Measurements from ENCODE around the gene ZNHIT2.

ZNHIT2 gene

GRCh38 chr11:65117206-65118096 is at the start of gene ZNHIT2:
ZNHIT2 (minus strand) TSS chr11:65117701; CDS start chr11:65117653, 48 bp downstream.
- Histone ChIP-seq H3K36me3 (peaks cover 34 to 57% (median 49%) of the 10 kb centered on the region in 11 experiments), H3K27ac (peak within 1 kb of the TSS; percentile 74 to 90 (median 87)), H3K9ac (peak within 1 kb of the TSS; percentile 88 to 99 (median 93)), H4K20me1 (peaks cover 0 to 65% (median 38%) of the 10 kb centered on the region in 11 experiments; a peak in 16 of 22 replicates), H3K4me2 (peak within 1 kb of the TSS; percentile 91 to 100 (median 98)), H3K9me3 (replicated peaks in 1 of 11) (no peaks in the 10 kb centered on the region), H3K4me3 (peak within 1 kb of the TSS; percentile 73 to 94 (median 87)), H3K4me1 (peaks cover 54 to 81% (median 67%) of the 10 kb centered on the region in 10 experiments), H3K27me3 (no peaks in the 10 kb centered on the region)
- TF ChIP-seq Cebpa-rat (IDR thresholded peaks at IDR 0.05), result peak in 9 of 11 experiments; percentile 48 to 89 (median 72); a peak in 15 of 22 replicates

DNA sequence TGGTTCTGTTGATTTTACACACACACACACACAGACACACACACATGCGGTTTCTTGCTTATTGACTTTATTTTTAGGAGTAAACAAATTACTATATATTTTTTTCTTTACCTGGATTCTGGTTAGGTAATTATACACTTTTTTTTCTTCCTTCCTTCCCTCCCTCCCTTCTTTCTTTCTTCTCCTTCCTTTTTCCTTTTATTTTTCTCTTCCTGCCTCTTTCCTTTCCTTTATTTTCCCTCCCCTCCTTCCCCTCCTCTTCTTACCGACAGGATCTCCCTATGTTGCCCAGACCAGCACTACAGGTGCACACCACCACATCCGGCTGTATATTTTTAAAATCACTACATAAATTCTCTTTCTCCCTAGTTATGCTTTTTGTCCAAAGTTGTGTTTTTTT is 49.4 kb upstream of the ZNHIT2 start:
- H4K20me1 ChIP-seq, result no peaks in the 10 kb centered on the region
- peaks cover 9 to 25% (median 18%) of the 10 kb centered on the region in 10 experiments for H3K4me1 ChIP-seq
- TF ChIP-seq Cebpa-rat (IDR thresholded peaks at IDR 0.05), result no peak
- H3K27me3 ChIP-seq, result no peaks in the 10 kb centered on the region
- H3K27ac ChIP-seq, result no peak overlapping the region
- H3K4me3 ChIP-seq, result no peak overlapping the region
- H3K36me3 ChIP-seq, result no peaks in the 10 kb centered on the region
- no peak overlapping the region for H3K4me2 ChIP-seq
- H3K9ac ChIP-seq, result no peak overlapping the region
- no peaks in the 10 kb centered on the region for H3K9me3 ChIP-seq (replicated peaks in 1 of 11)

DNA sequence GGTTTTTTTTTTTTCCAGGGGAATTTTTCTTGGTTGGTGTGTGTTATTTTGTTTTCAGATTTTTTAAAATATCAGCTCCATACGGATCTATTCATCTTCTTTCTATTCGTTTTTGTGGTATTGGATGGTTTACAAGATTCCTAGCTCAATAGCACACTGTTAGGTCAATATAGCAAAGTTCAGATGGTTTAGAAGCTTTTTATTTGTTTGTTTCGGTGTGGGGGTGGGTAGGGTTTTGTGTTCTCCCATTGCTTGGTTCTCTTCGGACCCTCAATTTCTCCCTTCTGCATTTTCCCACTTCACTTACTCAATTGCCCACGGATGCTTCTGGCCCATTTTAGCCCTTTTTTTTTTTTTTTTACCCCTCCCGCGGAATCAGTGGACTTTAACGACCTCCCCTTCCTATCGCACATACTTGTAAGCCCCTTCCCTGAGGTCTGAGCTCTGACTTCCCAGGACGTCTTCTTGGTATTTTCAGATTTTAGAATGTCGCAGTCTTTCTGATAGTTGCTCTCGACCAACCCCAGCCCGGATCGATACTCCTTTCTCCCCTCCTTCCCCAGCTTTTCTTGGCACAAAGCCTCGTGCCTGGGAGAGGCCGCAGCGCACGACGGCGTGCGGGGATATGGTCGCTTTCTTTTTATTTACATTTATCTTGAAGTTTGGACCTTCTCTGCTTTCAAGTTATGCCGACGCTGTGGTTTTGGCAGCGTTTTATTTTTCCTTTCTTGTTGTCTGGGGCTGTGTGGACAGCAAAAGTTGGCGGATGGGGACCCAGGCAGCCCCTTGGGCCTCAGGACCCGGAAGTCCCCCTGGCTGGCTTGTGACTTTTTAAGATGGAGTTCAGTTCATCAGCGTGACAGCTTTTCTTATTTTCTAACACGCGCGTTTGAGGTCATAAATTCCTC is 48.2 kb upstream of the ZNHIT2 start:
- no peaks in the 10 kb centered on the region for H3K36me3 ChIP-seq
- H3K4me1 ChIP-seq, result peaks cover 9 to 19% (median 17%) of the 10 kb centered on the region in 10 experiments
- H3K27ac ChIP-seq, result no peak overlapping the region
- H4K20me1 ChIP-seq, result no peaks in the 10 kb centered on the region
- no peaks in the 10 kb centered on the region for H3K27me3 ChIP-seq
- H3K9ac ChIP-seq, result no peak overlapping the region
- no peak overlapping the region for H3K4me3 ChIP-seq
- TF ChIP-seq Cebpa-rat (IDR thresholded peaks at IDR 0.05), result no peak
- no peak overlapping the region for H3K4me2 ChIP-seq
- H3K9me3 ChIP-seq (replicated peaks in 1 of 11), result no peaks in the 10 kb centered on the region

- no peaks in the 10 kb centered on the region for H3K36me3 ChIP-seq
- no peak overlapping the region for H3K4me3 ChIP-seq
- H3K27ac ChIP-seq, result no peak overlapping the region
- H3K9me3 ChIP-seq (replicated peaks in 1 of 11), result no peaks in the 10 kb centered on the region
- TF ChIP-seq Cebpa-rat (IDR thresholded peaks at IDR 0.05), result no peak
- peaks cover 0 to 4% (median 2%) of the 10 kb centered on the region in 10 experiments; a peak in 12 of 20 replicates for H3K4me1 ChIP-seq
- no peak overlapping the region for H3K4me2 ChIP-seq
- no peak overlapping the region for H3K9ac ChIP-seq
- H4K20me1 ChIP-seq, result no peaks in the 10 kb centered on the region
- H3K27me3 ChIP-seq, result no peaks in the 10 kb centered on the region
These were observed 46.2 kb upstream of the ZNHIT2 start for GRCh38 chr11:65163684-65164083.

- Histone ChIP-seq H4K20me1 (no peaks in the 10 kb centered on the region), H3K4me2 (no peak overlapping the region), H3K9me3 (replicated peaks in 1 of 11) (no peaks in the 10 kb centered on the region), H3K4me1 (no peaks in the 10 kb centered on the region), H3K27ac (no peak overlapping the region), H3K4me3 (no peak overlapping the region), H3K36me3 (no peaks in the 10 kb centered on the region), H3K27me3 (no peaks in the 10 kb centered on the region), H3K9ac (no peak overlapping the region)
- no peak for TF ChIP-seq Cebpa-rat (IDR thresholded peaks at IDR 0.05)
These were observed 43.1 kb upstream of the ZNHIT2 start for GRCh38 chr11:65160643-65161042.

- TF ChIP-seq Cebpa-rat (IDR thresholded peaks at IDR 0.05), result no peak
- no peak overlapping the region for H3K4me2 ChIP-seq
- no peaks in the 10 kb centered on the region for H3K4me1 ChIP-seq
- H4K20me1 ChIP-seq, result no peaks in the 10 kb centered on the region
- H3K4me3 ChIP-seq, result no peak overlapping the region
- no peaks in the 10 kb centered on the region for H3K36me3 ChIP-seq
- no peaks in the 10 kb centered on the region for H3K9me3 ChIP-seq (replicated peaks in 1 of 11)
- H3K9ac ChIP-seq, result no peak overlapping the region
- H3K27ac ChIP-seq, result no peak overlapping the region
- H3K27me3 ChIP-seq, result no peaks in the 10 kb centered on the region
These were observed 41.5 kb upstream of the ZNHIT2 start for GRCh38 chr11:65159012-65159411.

GRCh38 chr11:65157336-65157735 is 39.8 kb upstream of the ZNHIT2 start:
- Histone ChIP-seq H3K4me2 (no peak overlapping the region), H4K20me1 (no peaks in the 10 kb centered on the region), H3K27me3 (no peaks in the 10 kb centered on the region), H3K9ac (no peak overlapping the region), H3K4me3 (no peak overlapping the region), H3K4me1 (peaks cover 0 to 11% (median under 1%) of the 10 kb centered on the region in 10 experiments; a peak in 8 of 20 replicates), H3K27ac (no peak overlapping the region), H3K9me3 (replicated peaks in 1 of 11) (no peaks in the 10 kb centered on the region), H3K36me3 (no peaks in the 10 kb centered on the region)
- no peak for TF ChIP-seq Cebpa-rat (IDR thresholded peaks at IDR 0.05)

DNA sequence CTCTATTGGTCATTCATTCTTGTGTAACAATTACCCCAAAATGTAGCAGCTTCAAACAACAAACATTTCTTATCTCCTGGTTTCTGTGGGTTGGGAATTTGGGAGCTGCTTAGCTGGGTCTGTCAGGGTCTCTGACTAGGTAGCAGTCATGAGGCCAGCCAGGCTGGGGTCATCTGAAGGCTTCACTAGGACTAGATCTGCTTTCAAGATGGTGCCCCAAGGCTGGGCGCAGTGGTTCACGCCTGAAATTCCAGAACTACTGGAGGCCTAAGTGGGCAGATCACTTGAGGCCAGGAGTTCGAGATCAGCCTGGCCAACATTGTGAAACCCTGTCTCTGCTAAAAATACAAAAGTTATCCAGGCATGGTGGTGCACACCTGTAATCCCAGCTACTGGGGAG is 39.4 kb upstream of the ZNHIT2 start:
- H3K9me3 ChIP-seq (replicated peaks in 1 of 11), result no peaks in the 10 kb centered on the region
- no peaks in the 10 kb centered on the region for H4K20me1 ChIP-seq
- TF ChIP-seq Cebpa-rat (IDR thresholded peaks at IDR 0.05), result no peak
- no peaks in the 10 kb centered on the region for H3K27me3 ChIP-seq
- H3K27ac ChIP-seq, result no peak overlapping the region
- no peak overlapping the region for H3K4me2 ChIP-seq
- no peak overlapping the region for H3K9ac ChIP-seq
- peaks cover 0 to 15% (median 2%) of the 10 kb centered on the region in 10 experiments; a peak in 10 of 20 replicates for H3K4me1 ChIP-seq
- H3K36me3 ChIP-seq, result no peaks in the 10 kb centered on the region
- H3K4me3 ChIP-seq, result no peak overlapping the region

GRCh38 chr11:65156256-65156655 is 38.8 kb upstream of the ZNHIT2 start:
- H4K20me1 ChIP-seq, result no peaks in the 10 kb centered on the region
- no peak overlapping the region for H3K4me2 ChIP-seq
- H3K36me3 ChIP-seq, result no peaks in the 10 kb centered on the region
- H3K4me3 ChIP-seq, result no peak overlapping the region
- TF ChIP-seq Cebpa-rat (IDR thresholded peaks at IDR 0.05), result no peak
- no peak overlapping the region for H3K27ac ChIP-seq
- H3K9ac ChIP-seq, result no peak overlapping the region
- H3K9me3 ChIP-seq (replicated peaks in 1 of 11), result no peaks in the 10 kb centered on the region
- no peaks in the 10 kb centered on the region for H3K27me3 ChIP-seq
- H3K4me1 ChIP-seq, result peaks cover 0 to 22% (median 7%) of the 10 kb centered on the region in 10 experiments; a peak in 15 of 20 replicates

All from BLaER1 treated with 17β-estradiol and CSF1 and Interleukin-3, amounts not matched to agents 10 nM and 100 nM (cell line).